Measurements from ENCODE around the gene EPB41L2.

The EPB41L2 gene

GRCh38 chr6:130858498-130859160 lies 204.4 kb downstream of the EPB41L2 start:
- TF ChIP-seq POLR2A (IDR thresholded peaks at IDR 0.05; ENCODE audit: low read depth, low read length) = no peak
- no peak for DNase-seq (ENCODE audit: insufficient read length, low spot score)
- no peak for FAIRE-seq

GRCh38 chr6:130858054-130858453 lies 205.0 kb downstream of the EPB41L2 start:
- DNase-seq (ENCODE audit: insufficient read length, low spot score) (no peak), FAIRE-seq (no peak)
- TF ChIP-seq POLR2A (IDR thresholded peaks at IDR 0.05; ENCODE audit: low read depth, low read length) = no peak

GRCh38 chr6:130853555-130854183 lies 209.4 kb downstream of the EPB41L2 start:
- TF ChIP-seq POLR2A (IDR thresholded peaks at IDR 0.05; ENCODE audit: low read depth, low read length) = no peak
- FAIRE-seq (no peak), DNase-seq (ENCODE audit: insufficient read length, low spot score) (no peak)

- TF ChIP-seq POLR2A (IDR thresholded peaks at IDR 0.05; ENCODE audit: low read depth, low read length) = no peak
- DNase-seq (ENCODE audit: insufficient read length, low spot score) (no peak), FAIRE-seq (no peak)
These were observed 210.0 kb downstream of the EPB41L2 start for GRCh38 chr6:130852844-130853554.

GRCh38 chr6:130851026-130851425 lies 212.0 kb downstream of the EPB41L2 start:
- TF ChIP-seq POLR2A (IDR thresholded peaks at IDR 0.05; ENCODE audit: low read depth, low read length) = no peak
- no peak for FAIRE-seq
- DNase-seq (ENCODE audit: insufficient read length, low spot score) = no peak

- no peak for FAIRE-seq
- DNase-seq (ENCODE audit: insufficient read length, low spot score) = no peak
- no peak for TF ChIP-seq POLR2A (IDR thresholded peaks at IDR 0.05; ENCODE audit: low read depth, low read length)
These were observed 213.5 kb downstream of the EPB41L2 start for GRCh38 chr6:130849594-130849993.

- TF ChIP-seq POLR2A (IDR thresholded peaks at IDR 0.05; ENCODE audit: low read depth, low read length) = no peak
- FAIRE-seq (no peak), DNase-seq (ENCODE audit: insufficient read length, low spot score) (no peak)
These were observed 214.1 kb downstream of the EPB41L2 start for GRCh38 chr6:130848945-130849344.

GRCh38 chr6:130847001-130847910 lies 215.8 kb downstream of the EPB41L2 start:
- TF ChIP-seq POLR2A (IDR thresholded peaks at IDR 0.05; ENCODE audit: low read depth, low read length) = no peak
- FAIRE-seq (no peak), DNase-seq (ENCODE audit: insufficient read length, low spot score) (no peak)

- DNase-seq (ENCODE audit: insufficient read length, low spot score) = no peak
- no peak for FAIRE-seq
- no peak for TF ChIP-seq POLR2A (IDR thresholded peaks at IDR 0.05; ENCODE audit: low read depth, low read length)
These were observed 216.5 kb downstream of the EPB41L2 start for GRCh38 chr6:130846501-130846900.

- no peak for TF ChIP-seq POLR2A (IDR thresholded peaks at IDR 0.05; ENCODE audit: low read depth, low read length)
- FAIRE-seq (peak; percentile 38), DNase-seq (ENCODE audit: insufficient read length, low spot score) (peak; percentile 0)
These were observed 219.3 kb downstream of the EPB41L2 start for GRCh38 chr6:130843575-130844320.

GRCh38 chr6:130841128-130841728 lies 221.8 kb downstream of the EPB41L2 start:
- FAIRE-seq (no peak), DNase-seq (ENCODE audit: insufficient read length, low spot score) (no peak)
- no peak for TF ChIP-seq POLR2A (IDR thresholded peaks at IDR 0.05; ENCODE audit: low read depth, low read length)

GRCh38 chr6:130840050-130840449 lies 223.0 kb downstream of the EPB41L2 start:
- no peak for TF ChIP-seq POLR2A (IDR thresholded peaks at IDR 0.05; ENCODE audit: low read depth, low read length)
- FAIRE-seq (no peak), DNase-seq (ENCODE audit: insufficient read length, low spot score) (no peak)

GRCh38 chr6:130839379-130839778 lies 223.7 kb downstream of the EPB41L2 start:
- FAIRE-seq = no peak
- DNase-seq (ENCODE audit: insufficient read length, low spot score) = no peak
- TF ChIP-seq POLR2A (IDR thresholded peaks at IDR 0.05; ENCODE audit: low read depth, low read length) = no peak
